ENCODE results near the gene HIGD1A.
"Not testable (repeated sequence)": the region's sequence is repeated elsewhere in the genome, so short reads cannot be mapped to it uniquely, and the experiment has no call there.

Gene HIGD1A

GRCh38 chr3:42829628-42830436 lies 25.5 kb upstream of the HIGD1A start:
- DNase-seq (ENCODE audit: extremely low read depth in 1 of 2, low read depth in 1 of 2), result no peak

DNA sequence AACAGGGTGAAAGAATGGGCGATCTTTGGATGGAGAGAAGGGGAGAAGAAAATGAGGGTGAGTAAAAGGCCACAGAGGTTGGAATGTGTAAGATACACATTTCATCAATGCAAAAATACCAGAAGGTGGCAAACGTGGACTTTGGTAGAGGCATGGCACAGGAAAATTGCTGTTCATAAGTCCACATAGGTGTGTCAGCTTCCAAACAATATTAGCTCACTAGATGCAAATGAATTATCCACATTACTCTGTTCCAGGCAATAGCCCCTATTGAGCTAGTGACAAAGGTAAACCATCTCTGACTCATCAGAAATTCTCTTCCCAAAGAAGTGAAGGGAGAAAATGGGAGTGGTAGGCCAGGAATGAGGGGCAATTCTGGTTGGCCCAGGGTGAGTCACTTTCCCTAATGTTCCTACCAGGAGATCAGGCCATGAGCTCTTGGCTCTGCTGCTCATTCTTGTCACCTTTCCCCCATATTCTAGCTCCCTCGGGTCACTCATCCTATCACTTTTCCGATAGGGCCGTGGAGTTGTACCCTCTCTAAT lies 24.9 kb upstream of the HIGD1A start:
- no peak for DNase-seq (ENCODE audit: extremely low read depth in 1 of 2, low read depth in 1 of 2)

- DNase-seq (ENCODE audit: extremely low read depth in 1 of 2, low read depth in 1 of 2), result no peak
Observed at GRCh38 chr3:42827654-42828053, 23.4 kb upstream of the HIGD1A start.

DNA sequence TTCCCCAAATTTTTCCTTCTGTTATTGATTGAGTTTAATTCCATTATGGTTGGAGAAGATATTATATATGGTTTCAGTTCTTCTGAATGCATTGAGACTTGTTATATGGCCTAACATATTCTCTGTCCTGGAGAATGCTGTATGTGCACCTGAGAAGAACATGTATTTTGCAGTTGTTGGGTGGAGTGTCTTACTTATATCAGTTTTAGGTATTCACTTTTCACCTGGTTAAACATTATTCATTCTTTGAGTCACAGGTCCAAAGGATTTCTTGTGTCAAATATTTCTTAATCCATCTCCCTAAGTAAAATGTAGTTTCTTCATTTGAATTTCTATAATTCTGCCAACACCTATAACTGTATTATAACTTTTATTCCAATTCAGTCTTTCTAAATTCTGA lies 22.7 kb upstream of the HIGD1A start:
- no peak for DNase-seq (ENCODE audit: extremely low read depth in 1 of 2, low read depth in 1 of 2)

- DNase-seq (ENCODE audit: extremely low read depth in 1 of 2, low read depth in 1 of 2), result no peak
Observed at GRCh38 chr3:42826141-42826540, 21.9 kb upstream of the HIGD1A start.

DNA sequence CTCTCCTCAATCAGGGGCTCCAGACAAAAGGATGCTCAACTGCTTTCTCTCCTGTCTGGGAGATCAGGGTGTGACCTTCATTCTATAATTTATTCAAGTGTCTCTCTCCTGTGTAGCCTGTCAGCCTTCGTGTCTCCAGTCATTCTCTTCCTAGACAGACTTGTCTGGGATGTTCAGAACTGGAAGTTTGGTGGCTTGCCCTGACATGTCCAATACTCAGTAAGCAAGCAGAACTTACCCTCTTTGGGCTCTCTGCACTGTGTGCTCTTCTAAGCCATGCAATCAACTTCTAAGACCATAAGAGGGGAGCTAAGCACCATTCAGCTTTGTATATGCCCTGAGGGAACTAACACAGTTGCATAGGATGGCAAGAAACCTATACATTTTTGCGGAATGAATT lies 19.1 kb upstream of the HIGD1A start:
- DNase-seq (ENCODE audit: extremely low read depth in 1 of 2, low read depth in 1 of 2), result no peak

GRCh38 chr3:42822828-42823227 lies 18.5 kb upstream of the HIGD1A start:
- DNase-seq (ENCODE audit: extremely low read depth in 1 of 2, low read depth in 1 of 2), result no peak

DNA sequence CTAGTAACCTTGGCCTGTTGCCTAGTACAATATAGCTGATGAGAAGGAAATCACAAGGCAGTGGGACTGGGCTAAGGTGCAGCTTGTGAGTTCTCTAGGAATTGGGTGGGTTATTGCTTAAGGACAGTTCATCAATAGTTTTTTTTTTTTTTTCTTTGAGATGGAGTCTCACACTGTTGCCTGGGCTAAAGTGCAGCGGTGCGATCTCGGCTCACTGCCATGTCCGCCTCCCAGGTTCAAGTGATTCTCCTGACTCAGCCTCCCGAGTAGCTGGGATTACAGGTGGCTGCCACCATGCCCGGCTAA lies 16.4 kb upstream of the HIGD1A start:
- DNase-seq (ENCODE audit: extremely low read depth in 1 of 2, low read depth in 1 of 2), result no peak

DNA sequence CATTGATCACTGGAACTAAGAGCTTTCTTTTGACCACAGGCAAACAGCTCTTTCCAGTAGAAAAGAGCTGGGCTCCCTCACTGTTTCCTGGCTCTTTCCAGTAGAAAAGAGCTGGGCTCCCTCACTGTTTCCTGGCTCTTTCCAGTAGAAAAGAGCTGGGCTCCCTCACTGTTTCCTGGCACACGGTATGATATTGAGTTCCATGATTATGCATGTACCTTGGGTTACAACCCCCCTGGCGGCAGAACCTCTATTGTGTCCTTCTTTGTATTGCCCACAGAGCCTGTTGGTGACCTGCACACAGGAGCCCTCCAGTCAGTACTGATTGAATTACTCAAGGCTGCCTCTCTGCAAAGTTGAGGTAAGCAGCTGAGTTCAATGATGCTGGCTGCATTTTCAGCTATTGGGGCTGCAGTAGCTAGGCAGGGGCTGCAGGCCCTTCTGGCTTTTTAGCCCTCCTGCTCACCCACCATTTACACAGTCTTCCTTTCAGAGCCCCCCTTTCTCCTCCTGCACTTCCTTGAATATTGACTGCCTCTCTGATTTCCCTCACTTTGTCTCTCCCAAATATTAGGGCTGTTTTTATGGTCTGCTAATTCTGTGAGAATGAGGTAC lies 15.2 kb upstream of the HIGD1A start:
- DNase-seq (ENCODE audit: extremely low read depth in 1 of 2, low read depth in 1 of 2), result no peak

DNA sequence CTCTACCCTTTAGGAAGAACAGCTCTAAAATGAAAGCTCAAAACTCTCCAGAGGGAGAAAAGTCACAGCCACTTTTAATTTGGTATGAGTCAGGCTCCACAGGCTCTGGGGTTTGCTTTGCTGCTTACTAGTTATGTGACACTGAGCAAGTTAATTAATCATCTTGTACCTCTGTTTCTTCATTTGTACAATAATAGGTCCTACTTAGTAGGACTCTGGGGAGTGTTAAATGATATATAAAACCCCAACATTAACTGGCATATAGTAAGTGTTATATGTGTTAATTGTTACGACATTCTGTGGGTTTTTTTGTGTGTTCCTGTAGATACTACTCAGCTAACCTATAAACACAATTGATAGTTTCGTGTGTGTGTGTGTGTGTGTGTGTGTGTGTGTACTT lies 11.5 kb upstream of the HIGD1A start:
- DNase-seq (ENCODE audit: extremely low read depth in 1 of 2, low read depth in 1 of 2), result no peak

GRCh38 chr3:42814914-42815507 lies 10.7 kb upstream of the HIGD1A start:
- no peak for DNase-seq (ENCODE audit: extremely low read depth in 1 of 2, low read depth in 1 of 2)

GRCh38 chr3:42814246-42814645 lies 10.0 kb upstream of the HIGD1A start:
- no peak for DNase-seq (ENCODE audit: extremely low read depth in 1 of 2, low read depth in 1 of 2)

DNA sequence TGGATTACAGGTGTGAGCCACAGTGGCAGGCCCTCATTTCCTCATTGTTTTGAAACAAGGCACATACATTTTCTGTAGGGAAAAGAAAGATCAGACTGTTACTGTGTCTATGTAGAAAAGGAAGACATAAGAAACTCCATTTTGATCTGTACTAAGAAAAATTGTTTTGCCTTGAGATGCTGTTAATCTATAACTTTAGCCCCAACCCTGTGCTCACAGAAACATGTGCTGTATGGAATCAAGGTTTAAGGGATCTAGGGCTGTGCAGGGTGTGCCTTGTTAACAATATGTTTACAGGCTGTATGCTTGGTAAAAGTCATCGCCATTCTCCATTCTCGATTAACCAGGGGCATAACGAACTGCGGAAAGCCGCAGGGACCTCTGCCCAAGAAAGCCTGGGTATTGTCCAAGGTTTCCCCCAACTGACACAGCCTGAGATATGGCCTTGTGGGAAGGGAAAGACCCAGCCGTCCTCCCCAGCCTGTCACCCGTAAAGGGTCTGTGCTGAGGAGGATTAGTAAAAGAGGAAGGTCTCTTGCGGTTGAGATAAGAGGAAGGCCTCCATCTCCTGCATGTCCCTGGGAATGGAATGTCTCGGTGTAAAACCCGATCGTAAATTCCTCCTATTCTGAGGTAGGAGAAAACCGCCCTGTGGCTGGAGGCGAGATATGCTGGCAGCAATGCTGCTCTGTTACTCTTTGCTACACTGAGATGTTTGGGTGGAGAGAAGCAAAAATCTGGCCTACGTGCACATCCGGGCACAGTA lies 7.0 kb upstream of the HIGD1A start:
- DNase-seq (ENCODE audit: extremely low read depth in 1 of 2, low read depth in 1 of 2), result not testable (repeated sequence)

GRCh38 chr3:42810706-42811105 lies 6.4 kb upstream of the HIGD1A start:
- DNase-seq (ENCODE audit: extremely low read depth in 1 of 2, low read depth in 1 of 2), result not testable (repeated sequence)

DNA sequence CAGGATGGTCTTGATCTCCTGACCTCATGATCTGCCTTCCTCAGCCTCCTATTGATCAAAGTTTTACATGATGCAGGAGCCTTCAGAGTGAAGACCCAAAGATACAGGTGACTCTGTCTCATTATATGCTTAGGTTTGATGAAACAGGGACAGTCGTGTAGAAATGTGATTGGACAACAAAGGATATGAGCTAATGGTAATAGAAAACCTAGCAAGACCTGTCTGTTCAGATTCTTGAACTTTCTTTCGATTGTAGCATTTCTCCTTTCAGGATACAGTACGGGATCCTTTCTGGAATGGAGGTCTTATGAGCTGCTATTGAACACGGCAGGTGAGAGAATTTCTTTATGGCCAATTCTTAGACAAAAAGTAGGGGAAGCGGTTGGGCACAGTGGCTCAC lies 4.9 kb upstream of the HIGD1A start, which contains the start of gene ACKR2:
Gene ACKR2 (plus strand): TSS at position 244 of the 400 bp plus-strand sequence. CDS start 55,058 bp downstream, outside the sequence.
- DNase-seq (ENCODE audit: extremely low read depth in 1 of 2, low read depth in 1 of 2), result no peak

- DNase-seq (ENCODE audit: extremely low read depth in 1 of 2, low read depth in 1 of 2), result no peak
Observed at GRCh38 chr3:42807929-42808328, 3.6 kb upstream of the HIGD1A start.

DNA sequence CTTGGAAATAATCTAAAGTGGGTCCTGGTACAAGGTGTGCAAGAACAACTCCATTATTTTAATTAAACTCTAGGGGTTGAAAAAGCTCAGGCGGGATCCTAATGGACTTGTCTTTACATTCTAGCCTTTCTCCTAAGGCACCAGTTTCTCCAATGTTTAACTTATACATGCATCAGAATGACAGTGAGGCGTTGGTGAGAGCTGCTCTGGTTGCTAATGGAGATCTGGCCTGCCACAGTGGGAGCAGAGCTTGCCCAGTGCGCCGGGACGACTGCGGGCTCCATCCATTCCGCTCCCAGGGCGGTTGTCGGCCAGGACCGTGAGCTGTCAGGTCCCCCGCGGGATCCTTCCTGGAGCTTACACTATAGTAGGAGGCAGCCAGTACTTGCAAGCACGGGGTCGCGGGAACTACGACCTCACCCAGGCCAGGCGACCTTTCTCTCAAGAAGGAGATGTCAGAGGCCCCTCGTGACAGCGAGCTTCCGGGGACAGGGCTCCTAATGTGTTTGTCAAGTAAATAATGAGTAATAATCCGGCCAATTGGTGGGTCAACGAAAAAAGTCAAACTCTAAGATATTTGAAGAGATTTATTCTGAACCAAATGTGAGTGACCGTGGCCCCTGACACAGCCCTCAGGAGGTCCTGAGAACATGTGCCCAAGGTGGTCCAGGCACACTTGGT lies 991 bp upstream of the HIGD1A start:
- DNase-seq (ENCODE audit: extremely low read depth in 1 of 2, low read depth in 1 of 2), result no peak

GRCh38 chr3:42804831-42805132 lies 492 bp upstream of the HIGD1A start:
- no peak for DNase-seq (ENCODE audit: extremely low read depth in 1 of 2, low read depth in 1 of 2)

GRCh38 chr3:42803414-42804105 lies 730 bp downstream of the HIGD1A start:
- DNase-seq (ENCODE audit: extremely low read depth in 1 of 2, low read depth in 1 of 2), result no peak

DNA sequence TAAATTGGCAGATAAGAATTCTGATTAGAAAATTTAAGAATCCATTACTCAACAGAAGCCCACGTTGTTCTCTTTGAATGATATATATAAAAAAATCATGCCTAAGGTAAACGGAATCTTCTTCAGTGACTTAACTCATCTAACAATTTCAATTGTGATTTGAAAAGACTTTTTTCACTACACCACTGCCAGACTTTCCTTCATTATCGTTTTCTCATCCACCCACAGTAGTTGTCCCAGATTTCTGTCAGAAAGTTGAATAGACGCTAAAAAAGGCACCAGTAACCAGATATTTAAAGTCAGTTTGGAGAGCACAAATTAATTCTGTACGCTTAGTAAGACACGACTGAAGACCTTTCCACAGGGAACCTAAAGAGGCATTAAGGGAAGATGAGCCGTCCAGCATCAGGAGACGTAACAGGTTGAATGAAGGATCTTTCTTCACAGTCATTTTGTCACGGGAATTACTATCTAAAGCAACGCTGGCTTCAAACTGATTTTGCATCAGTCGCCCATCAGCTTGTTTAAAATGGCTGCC lies 1.3 kb downstream of the HIGD1A start:
- no peak for DNase-seq (ENCODE audit: extremely low read depth in 1 of 2, low read depth in 1 of 2)

Measured in activated CD8-positive, alpha-beta memory T cell treated with anti-CD3 and anti-CD28 coated beads for 1 hour (primary cell).